Stimulated activated CD4-positive, alpha-beta T cell treated with anti-CD3 and anti-CD28 coated beads, Interleukin-2, amount 100 ng/mL, for 24 hours (primary cell): ENCODE measurements around the gene PRDM16.
"Not testable (repeated sequence)": the region's sequence is repeated elsewhere in the genome, so short reads cannot be mapped to it uniquely, and the experiment has no call there.

Experiments used
- DNase-seq, 2 donors: peaks; one replicate each; pipeline ENCODE4 v3.0.0-alpha.2; 2020

The PRDM16 gene

GRCh38 chr1:3084726-3085125 is 15.7 kb downstream of the PRDM16 start:
- DNase-seq, result no peak

GRCh38 chr1:3085721-3086120 is 16.7 kb downstream of the PRDM16 start:
- DNase-seq, result no peak

DNA sequence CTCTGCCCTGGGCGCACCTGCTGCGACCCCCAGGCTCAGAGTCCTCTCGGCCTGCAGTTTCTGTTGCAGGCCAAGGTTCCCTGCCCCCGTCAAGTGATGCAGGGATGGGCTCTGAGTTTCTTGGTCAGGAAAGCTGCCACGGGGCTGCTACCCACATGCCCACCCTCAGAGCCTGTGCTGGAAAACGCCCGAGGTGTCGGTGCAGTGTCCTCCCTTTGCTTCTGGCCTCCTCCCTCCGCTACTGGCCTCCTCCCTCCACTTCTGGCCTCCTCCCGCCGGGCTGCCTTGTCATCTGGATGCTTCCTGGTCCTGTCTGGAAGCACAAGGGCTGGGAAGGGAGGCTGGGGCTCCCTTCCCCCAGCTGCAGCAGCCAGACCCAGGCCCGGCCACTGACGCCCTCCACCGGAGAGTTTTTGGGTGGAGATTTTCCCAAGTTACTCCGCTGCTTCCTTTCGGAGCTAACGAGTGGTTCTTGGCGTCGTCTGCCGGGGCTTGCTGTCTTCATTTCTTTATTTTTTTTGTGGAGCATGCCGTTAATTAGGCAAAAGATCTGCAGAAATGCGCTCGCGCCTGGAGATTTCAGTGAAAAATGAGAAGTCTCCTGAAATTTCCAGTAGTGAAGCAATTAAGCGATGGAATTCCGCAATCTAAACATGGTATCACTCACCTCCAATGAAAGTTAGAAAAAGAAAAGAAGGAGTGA is 17.4 kb downstream of the PRDM16 start:
- DNase-seq, result no peak

GRCh38 chr1:3087049-3087448 is 18.0 kb downstream of the PRDM16 start:
- no peak for DNase-seq

GRCh38 chr1:3087946-3088668 is 19.1 kb downstream of the PRDM16 start:
- DNase-seq, result not testable (repeated sequence)

DNA sequence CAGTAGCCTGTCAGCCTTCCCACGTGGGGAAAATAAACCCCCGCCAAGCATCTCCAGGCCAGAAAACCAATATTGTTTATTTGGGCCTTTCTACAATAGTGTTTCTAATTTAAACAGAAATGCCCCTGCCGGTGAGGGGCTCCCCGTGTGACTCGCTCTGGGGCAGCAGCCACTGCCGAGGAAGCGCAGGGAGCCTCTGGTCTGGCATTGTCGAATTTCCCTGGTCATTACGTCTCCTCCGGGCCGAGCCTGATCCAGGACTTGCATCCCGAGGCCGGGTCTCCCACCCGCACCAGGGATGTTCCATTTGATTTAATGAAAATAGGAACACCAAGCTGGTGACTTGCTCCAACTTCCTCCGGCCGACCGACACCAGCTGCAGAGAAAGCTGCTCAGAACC is 20.5 kb downstream of the PRDM16 start:
- DNase-seq, result no peak

DNA sequence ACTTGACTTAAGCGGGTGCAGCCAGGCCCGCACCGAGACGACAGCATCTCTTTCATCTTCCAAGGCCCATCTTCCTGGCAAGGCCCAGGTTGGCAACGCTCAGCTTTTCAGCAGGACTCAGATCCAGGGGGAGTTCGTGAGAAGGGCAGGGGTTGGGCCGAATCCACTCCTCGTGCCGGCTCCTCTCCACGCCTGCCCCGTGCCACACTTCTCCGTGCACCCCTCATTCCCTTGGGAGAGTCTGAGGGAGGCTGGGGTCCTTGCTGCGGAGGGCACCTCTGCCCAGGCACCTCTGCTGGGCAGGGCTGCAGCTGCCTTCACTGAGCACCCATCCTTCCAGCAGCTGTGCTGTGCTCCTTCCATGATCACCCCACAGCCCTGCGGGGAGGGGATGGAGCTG is 22.3 kb downstream of the PRDM16 start:
- DNase-seq, result no peak

DNA sequence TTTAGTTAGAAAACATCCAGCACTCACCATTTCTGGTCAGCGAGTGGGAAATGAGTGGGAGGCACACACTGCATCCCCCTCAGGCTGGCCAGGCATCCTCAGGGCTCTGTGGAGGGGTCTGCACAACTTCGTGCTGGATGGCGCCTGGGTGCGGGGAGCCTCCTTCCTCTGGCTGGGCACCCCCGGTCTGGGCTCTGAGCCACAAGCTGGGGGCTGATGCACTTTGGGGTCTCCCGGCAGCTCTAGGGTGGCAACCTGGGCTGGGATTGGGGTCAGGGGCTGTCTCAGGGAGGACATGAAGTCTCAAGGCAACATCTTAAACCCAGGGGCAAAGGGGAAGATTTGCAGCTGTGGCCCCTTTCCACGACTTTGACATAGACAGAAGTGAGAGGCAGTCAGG is 23.5 kb downstream of the PRDM16 start:
- DNase-seq, result no peak

GRCh38 chr1:3093898-3094626 is 25.1 kb downstream of the PRDM16 start:
- DNase-seq, result no peak

- no peak for DNase-seq
Observed at GRCh38 chr1:3094863-3095780, 26.1 kb downstream of the PRDM16 start.

DNA sequence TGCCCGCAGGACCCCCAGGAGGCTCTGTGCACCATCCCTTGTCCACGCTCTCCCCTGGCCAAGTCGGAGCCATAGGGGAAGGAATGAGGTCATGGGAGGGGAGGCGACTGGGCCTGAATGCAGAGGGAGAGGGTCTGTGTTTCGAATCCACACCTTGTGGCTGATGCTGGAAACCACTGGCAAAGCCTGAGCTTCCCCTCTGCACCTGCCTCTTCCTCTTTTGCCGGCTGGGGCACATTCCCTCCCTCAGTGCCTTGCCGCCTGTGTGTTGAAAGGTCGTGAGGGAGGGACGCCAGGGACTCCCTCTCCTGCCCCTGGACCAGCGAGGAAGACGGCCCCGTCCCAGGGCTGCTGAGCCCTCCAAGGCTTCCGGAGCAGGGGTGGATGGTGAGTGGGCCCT is 27.3 kb downstream of the PRDM16 start:
- DNase-seq, result no peak

DNA sequence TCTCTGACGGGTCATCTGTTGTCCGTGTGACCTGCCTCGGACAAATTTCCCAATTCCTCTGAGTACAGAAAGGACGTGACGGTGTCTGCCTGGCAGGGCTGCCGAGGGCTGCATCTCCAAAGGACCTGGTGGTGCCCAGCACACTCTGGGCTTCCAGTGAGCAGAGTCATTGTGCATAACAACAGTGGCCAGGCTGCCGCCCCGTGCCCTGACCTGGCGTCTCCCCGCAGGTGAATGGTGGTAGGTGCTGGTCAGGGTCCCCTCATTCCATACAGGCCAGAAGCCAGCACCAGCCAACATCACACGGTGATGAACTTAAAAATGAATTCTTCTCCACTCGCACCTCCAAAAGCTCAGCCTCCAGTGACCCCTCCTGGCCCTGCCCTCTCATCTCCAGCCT is 28.2 kb downstream of the PRDM16 start:
- DNase-seq, result no peak

DNA sequence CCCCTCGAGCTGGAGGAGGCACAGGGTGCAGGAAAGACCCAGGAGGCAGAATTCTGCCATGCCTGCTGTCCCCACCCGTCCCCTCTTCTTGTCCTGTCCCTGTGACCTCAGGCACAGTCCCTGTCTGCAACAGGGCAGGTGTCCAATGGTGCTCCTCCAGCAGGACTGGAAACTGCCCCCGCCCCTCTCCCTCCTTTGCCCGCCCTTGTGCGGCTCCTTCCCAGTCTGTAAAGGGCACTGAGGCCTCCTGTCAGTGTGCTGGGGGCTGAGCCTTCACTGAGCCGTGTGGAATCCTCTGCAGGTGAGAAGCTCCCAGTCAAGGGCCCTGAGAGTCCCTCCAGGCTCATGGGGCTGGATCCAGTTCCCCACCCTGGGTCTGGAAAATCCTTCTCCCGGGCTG is 28.9 kb downstream of the PRDM16 start:
- no peak for DNase-seq

- DNase-seq, result no peak
Observed at GRCh38 chr1:3099861-3100260, 30.9 kb downstream of the PRDM16 start.

- no peak for DNase-seq
Observed at GRCh38 chr1:3101124-3101939, 32.3 kb downstream of the PRDM16 start.

GRCh38 chr1:3102641-3103040 is 33.6 kb downstream of the PRDM16 start:
- DNase-seq, result no peak

GRCh38 chr1:3103967-3104677 is 35.1 kb downstream of the PRDM16 start:
- no peak for DNase-seq

DNA sequence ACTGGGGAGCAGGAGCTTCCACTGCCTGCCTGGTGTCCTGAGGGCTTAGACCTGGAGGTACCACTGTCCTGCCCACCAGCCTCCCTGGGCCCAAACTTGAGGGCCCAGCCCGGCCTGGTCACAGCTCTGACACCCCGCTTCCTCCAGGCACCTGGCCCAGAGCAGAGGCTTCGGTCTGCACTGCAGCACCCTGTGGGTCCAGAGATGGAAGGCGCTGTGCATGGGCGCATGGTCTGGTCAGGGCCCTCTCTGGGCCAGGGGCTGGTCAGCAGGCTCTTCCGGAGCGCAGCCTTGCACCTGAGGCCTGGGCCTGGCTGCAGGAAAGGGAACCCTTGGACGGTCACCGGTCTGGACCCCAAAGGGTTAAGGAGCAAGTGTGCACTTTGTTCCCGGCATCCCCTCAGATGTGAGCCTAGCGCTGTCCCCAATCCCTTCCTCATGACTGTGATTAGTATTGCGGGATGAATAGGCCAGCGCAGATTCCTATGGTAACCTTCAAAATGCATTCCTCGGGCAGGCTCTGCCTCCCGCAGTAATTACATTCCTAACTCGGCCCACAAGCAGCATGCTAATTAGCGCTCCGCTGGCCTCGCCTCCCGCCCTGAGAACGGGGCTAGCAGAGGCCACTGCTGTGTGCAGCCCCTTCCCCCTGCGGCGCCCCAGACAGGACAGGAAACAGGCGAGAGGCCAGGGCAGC is 36.3 kb downstream of the PRDM16 start:
- DNase-seq, result no peak

- no peak for DNase-seq
Observed at GRCh38 chr1:3106216-3106615, 37.2 kb downstream of the PRDM16 start.

DNA sequence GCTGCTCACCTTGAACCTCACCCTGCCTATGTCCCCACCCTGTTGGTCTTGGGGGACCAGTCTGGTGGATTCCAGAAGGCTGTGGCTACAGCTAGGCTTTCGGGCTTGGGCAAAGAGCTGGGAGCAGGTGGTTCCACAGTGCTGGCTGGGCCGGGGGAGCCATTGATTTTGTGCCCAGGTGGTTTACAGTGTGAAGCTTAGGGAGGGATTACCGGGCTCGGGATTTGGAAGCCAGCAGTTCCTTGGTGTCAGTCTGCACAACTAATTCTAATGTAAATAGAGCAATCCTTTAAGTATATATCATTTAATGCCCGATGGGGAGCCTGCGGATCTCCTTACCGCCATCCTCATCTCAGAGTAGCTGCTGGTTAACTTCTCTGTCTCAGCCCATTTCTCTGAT is 38.2 kb downstream of the PRDM16 start:
- DNase-seq, result no peak

GRCh38 chr1:3109355-3109754 is 40.4 kb downstream of the PRDM16 start:
- DNase-seq, result no peak
